CD4-positive, alpha-beta T cell treated with Interleukin-6 for 4 hours (primary cell): ENCODE measurements around the gene NF2.

Experiments
- DNase-seq: peaks from one replicate; pipeline ENCODE4 v3.0.0-alpha.2; 2020; ENCODE audit warnings: mixed read lengths

Gene NF2

DNA sequence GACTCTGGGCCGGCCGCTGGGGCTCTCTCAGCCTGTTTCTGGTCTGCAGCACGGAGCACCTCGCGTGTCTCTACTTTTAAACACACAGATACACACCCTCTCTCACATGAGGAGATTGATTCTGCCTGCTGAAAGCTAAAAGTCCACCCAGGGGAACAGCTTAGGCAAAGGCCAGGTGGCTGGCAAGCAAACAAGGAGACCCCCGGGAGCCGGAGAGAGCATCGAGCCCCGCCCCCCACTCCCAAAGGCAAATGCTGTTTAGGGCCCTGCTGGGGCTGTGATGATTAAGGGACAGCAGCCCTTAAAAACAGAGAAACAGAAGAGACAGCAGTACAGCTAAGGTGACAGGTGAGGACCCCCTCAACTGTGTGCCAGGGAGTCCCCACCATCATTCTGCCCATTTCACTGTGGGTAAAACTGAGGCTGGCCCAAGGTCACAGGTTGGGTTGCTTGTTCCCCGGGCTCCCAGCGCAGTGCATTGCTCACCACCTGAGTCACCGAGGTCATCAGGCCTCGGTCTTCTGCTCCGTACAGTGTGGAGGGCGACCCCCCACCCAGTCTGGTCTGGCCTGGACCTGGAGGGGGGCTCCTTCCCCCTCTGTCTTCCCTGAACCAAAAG, 123.2 kb downstream of the NF2 start:
- no peak for DNase-seq

DNA sequence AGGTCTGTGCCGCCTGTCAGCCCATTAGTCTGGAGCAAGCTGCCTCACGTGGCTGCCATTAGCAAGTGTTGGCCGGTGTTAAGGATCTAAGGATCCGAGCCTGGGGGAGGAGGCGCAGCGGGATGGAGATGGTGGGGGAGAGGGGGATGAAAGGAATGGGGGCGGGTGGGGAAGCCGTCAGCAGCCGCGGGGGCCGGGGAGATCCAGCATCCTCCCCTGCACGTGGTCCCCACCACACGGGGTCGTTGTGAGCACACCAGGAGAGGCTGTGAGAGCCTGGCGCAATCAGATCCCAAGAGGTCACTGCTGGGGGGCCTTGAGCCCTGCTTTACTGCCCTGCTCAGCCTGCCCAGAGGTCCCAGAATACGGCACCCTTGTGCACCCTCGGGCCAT, 123.7 kb downstream of the NF2 start:
- DNase-seq, result peak; percentile 30

DNA sequence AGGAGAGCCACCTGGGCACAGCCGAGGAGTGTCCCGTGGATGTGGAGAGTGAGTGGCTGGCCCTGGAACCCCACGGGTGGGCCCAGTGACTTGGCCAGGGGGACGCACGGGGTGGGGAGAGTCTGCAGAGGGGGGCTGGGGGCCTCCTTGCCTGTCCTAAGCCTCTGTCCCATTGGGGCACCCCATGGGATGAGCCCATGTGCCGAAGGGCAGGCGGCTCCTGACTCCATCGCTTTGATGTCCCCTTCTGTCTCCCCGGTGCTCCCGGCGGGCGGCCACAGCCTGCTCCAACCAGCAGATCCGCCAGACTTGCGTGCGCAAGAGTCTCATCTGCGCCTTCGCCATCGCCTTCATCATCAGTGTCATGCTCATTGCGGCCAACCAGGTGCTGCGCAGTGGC, 125.7 kb downstream of the NF2 start:
- DNase-seq, result no peak

DNA sequence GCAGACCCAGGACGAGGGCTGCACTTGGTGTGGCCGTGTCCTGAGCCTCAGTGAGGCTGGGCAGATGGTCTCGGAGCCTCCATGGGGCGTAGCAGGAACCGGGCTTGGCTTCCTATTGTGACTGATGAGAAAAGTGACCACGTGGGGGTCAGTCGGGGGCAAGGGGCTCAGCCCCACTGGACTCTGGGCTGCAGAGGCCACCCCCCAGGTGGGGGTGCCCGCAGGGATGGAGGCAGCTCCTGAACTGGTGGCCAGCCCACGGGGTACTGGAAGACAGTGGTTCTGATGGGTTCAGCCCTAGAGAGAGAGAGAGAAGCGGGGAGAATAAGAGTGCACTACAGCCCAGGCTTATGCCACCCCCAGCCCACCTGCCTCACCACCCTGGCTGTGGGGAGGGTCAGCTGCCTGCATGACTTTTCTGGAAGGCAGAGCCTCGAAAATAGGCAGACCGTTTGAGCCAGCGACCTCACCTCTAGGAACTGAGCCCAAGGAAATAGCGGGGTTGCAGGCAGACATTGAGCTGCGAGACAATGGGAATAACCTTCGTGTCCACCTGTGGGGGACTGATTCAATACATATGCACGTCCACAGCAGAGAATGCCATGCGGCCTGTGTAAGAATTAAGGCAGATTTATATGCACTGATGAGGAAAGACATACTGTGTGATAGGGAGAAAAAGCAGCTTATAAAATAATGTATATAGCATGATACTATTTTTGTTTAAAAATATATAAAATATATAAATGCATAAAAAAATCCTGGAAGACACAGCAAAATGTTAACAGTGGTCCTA, 127.8 kb downstream of the NF2 start:
- DNase-seq, result no peak

DNA sequence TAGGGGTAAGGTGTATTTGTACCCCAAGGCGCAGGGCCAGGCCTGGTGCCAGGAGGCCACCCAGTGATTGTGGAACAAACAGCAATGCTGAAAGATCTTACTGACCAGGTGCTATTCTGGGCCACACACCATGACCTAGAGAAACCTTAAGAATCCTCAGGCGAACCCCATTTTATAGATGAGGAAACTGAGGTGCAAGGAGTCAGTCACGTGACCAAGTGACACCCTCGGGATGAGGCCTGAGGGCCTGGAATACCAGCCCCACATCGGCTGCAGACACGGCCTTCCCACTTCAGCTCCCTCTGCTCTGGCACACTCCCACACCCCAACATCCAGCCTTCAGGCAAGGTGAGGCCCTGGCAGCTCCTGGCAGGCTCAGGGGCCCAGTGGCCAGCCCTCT, 129.4 kb downstream of the NF2 start:
- DNase-seq, result no peak

DNA sequence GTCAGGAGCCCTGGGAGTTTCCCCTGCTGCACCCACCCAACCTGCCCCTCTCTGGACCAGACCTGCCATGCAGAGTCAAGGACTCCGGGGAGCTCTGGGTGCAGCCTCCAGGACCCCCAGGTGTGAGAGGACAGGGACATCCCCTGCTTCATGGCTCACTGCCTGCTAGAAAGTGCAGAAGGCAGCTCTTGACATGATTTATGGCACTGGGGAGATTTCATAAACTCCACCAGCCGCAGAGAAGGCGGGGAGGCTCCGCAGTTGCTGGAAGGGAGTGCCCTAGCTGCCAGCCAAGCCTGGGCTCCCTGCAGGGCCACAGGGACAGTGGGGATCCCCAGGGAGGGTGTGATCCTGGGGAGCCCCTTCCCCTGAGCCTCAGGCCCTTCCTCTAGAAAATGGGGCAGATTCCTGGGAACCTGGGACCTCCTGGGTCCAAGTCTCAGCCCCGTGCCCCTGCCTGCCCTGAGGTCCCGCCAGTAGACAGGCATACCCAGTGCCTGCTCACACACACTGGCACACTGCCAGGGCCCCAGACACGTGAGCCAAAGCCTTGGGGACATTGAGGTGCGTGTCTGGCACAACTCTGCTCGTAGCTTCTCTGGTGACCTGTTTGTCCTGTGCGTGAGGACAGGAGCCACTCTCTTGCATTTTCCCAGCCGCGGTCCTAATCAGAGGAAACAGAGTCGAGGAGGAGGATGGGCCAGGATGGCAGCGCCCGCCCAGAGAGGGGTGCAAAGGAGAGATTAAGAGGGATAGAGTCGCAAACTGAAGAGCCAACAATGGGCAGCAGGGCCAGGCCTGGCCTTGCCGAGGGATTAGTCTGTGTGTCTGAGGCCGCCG, 130.1 kb downstream of the NF2 start:
- no peak for DNase-seq

DNA sequence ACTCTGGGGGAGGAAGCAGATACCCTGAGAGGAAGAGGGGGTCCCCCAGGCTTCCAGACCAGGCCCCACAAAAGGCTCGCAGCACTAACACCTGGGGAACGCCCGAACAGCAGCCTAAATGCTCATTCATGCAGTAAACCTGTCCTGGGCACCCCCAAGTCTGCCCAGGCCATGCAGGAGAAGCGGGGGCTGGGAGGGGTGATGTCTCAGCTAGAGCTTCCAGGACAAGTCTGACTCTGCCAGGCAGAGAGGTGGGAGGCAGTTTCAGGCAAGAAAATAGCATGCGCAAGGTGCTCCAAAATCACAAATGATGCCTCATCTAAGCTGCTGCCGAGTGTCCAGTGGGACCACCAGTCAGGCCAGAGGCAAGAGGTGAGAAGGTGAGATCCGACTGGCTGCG, 131.0 kb downstream of the NF2 start:
- DNase-seq, result no peak

DNA sequence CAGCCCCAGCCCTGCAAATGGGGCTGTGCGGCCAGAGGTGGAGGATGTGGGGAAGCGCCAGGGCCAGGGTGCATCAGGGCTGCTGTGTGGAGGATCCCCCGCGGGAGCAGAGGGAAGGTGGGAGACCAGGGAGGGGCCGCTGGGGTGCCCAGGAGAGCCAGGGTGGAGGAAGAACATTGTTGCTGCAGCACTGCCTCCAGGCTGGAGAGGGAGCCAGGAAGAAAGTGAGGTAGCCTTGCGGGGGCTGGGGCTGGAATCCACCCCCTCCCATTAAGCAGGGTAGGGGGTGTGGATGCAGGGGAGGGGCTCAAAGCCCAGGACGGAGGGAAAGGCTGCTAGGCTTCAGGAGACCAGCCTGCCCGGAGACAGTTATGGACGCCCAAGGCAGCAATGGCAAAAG, 131.4 kb downstream of the NF2 start:
- no peak for DNase-seq

DNA sequence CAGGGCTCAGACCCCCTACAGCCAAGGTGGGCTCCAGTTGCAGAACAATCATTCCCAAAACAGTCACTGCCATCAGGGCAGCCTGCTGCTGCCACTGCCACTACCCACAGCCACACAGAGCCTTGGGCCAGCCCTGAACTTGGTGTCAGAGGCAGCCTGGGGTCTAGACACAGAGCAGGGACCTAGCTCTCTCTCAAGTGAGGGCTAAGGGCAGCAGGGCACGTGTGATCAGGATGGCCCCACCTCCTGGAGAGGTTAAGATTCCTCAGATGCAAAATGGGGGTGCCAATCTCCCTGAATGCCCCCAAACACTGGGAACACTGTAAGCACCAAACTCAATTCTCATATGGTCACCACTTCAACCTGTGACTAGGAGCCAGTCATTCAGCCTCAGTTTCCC, 132.0 kb downstream of the NF2 start:
- DNase-seq, result no peak

DNA sequence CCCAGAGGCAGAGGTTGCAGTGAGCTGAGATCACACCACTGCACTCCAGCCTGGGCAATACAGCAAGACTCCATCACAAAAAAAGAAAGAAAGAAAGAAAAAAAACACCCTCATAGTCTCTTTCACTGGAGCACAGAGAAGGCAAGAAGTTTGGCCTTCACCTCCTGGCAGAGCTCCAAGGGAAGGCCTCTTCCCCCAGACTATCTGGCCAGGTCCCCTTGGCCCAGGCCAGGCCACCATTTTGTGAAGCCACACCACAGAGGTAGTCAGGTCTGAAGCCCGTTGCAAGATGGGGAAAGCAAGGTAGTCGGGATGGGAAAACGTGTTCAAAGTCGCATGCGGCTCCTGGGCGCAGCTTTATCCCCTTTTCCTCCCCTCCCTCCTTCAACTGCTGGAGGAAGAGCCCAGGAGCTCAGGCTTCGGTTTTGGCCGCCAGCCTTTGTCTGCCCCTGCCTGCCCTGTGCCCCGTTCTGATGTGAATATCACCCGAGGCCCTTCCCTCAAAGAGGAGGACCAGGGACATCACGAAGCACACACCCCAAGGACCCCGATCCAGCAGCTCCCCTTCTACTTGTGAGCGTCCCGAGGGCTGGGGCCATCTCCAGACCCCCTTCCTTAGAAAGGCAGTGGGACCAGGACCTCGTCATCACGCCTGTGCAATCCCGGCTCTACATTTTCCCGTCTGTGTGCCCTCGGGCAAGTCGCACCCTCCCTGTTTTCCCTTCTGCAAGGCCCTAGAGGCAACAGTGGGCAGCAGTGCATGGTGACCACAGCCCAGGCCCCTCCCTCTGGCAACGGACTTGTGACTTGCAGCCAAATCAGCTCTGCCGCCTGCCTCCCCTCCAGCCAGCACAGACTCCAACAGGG, 134.1 kb downstream of the NF2 start:
- no peak for DNase-seq

DNA sequence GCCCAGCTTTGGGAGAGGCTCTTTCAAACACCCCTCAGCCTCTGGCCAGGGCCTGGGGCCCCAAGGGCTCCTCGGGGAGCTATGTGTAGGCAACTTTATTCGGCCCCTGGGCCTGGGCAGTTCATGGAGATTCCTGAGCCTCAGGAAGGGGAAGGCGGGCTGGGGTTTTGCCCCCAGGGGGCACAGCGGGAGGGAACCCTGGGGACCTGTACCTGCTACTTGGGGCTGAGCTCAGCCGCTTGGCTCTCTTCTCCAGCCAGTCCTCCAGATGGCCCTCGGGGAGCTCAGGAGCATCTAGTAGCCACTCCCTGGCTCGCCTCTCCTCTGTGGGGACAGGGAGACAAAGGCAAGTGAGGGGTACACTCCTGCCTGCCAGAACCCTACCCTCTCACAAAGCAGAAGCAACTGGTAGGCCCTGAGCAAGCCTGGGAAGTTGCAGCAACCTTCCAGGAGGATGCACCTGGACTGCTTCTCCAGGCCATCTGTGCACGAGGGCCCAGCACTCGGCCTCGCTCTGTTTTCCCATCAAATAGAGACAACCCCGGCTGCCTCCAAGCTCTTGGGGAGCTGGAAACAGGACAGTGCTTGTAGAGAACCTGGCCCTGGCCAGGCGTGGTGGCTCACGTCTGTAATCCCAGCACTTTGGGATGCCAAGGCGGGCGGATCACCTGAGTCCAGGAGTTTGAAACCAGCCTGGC, 134.8 kb downstream of the NF2 start:
- no peak for DNase-seq

DNA sequence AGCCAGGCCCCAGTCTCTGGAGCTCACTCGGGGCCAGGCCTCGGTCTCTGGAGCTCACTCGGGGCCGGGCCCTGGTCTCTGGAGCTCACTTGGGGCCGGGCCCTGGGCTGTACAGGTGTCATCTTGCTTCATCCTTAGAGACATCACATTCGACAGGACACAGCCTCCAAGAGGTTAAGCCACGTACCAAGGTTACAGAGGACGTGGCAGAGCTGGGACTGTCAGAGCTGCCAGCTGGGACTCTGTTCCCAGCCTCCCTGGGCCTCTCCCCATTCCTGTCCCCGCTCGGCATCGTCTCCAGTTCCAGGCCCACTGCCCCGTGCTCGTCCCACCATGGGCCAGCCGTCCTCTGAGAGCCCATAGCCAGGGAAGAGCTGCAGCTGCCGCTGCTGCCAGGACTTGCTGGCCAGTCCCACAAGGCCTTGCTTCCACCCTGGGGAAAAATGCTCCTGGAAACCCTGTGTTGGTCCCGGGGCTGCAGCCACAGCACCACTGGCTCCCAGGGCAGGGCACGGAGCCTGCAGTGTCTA, 136.0 kb downstream of the NF2 start:
- no peak for DNase-seq

DNA sequence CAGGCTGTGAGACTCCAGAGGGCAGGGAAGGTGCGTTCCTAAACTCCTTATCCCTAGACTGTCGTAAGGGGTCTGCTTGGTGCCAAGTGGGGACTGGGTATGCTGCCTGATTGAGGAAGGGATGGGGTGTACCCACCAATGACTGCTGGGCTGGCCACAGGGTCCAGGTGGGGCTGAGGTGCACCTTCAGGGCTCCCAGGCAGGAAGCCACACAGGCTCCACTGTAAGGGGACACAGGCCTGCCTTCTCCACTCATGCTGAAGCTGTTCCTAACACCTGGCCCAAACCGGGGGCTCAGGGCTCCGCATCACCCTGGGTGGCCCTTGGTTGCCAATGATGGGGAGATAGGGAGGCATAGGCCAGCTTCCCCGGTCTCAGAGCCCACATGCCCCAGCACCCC, 136.8 kb downstream of the NF2 start:
- no peak for DNase-seq

DNA sequence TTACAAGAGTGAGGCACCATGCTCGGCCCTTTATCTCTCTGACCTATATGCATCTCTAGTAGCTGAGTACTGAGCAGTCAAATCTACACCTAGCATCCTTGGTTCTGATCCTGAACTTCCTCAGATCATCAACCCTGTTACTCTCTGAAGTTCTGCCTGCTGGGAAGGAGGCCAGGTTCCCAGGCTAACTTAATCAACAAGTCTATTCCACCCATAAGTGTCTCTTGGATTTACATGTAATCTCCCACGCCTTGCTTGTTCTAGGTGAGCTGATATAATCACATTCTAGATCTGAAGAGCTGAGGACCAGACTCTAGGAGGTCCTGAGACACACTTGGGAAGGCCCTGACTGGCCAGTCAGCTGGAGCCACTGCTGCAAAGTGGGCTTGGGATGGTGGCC, 138.5 kb downstream of the NF2 start:
- no peak for DNase-seq

DNA sequence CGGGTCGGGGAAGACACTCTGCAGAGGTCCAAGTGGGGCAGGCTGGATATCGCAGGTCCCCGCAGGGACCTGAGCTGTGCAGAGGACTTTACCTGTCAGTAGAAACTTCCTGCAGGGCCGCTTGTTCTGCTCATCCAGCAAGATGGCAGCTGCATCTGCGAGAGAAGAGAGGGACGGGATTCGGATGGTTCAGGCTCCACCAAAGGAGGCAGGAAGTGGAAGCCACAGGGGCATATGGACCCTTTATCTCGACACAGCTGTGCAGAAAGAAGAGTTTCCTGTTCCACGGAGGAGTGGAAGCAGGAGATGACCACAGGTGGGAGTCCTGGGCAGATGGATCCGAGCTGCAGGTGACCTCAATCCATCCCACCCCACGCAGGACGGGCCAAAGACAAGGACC, 138.9 kb downstream of the NF2 start:
- no peak for DNase-seq

DNA sequence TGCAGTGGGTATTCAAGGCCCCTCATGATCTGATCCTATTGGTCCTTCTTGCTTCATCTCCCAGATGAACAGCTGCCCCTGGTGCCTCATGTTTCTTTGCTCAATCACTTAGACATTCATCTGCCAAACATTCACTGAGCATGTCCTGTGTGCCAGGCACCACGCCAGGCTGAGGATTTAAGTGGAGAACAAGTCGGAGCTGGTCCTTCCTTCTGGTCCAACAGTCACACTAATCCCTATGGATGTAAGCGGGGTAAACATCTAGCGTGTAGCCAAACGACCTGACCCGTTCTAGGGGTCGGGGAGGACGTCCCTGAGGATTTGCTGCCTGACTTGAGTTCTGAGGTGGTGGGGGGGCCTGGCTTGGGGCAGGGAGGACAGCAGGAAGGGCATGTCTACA, 141.5 kb downstream of the NF2 start:
- no peak for DNase-seq

DNA sequence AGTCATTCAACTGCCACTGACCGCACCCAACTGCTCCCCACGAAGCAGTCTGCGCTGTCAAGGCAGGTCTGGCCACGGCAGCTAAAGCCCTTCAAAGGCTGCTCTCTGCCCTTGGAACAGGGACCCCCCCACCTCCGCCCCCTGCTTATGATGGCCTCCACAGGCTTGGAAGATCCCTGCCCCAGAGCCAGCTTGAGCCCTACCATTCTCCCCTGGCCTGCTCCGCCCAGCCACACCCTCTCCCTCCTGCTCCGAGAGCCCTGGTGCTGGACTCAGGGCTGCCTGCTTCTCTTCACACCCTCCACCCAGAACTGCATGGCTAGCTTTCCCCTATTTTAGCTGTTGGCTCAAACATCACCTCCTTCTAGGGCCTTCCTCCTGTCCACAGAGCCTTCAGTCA, 144.4 kb downstream of the NF2 start:
- no peak for DNase-seq
